Mesothelial cell of epicardium (in vitro differentiated cells): Measurements from ENCODE around the gene FANCL. TPM values are rescaled to one million over a fixed set of nuclear protein-coding genes. Genes with fewer than 3 reads are reported as not detected.
"Not testable (repeated sequence)": the region's sequence is repeated elsewhere in the genome, so short reads cannot be mapped to it uniquely, and the experiment has no call there.

Experiments used
- DNase-seq, 2 experiments: peaks; one replicate each; pipeline ENCODE4 v3.0.0; 2021; ENCODE audit warnings: low spot score in 2 of 2; ENCODE audit not compliant: unreplicated experiment in 2 of 2
- H3K27ac Mint-ChIP-seq: 2 replicates; pipeline ENCODE4 v1.8.0; 2021; ENCODE audit warnings: mixed read lengths
- H3K27me3 Mint-ChIP-seq: 2 replicates; pipeline ENCODE4 v1.8.0; 2021; ENCODE audit warnings: low read depth, mixed read lengths
- H3K36me3 Mint-ChIP-seq: 2 replicates; pipeline ENCODE4 v1.8.0; 2021; ENCODE audit warnings: mixed read lengths
- H3K4me1 Mint-ChIP-seq: 2 replicates; pipeline ENCODE4 v1.8.0; 2021; ENCODE audit warnings: mixed read lengths
- H3K4me3 Mint-ChIP-seq: 2 replicates; pipeline ENCODE4 v1.8.0; 2021; ENCODE audit warnings: mild to moderate bottlenecking, moderate library complexity, mixed read lengths
- H3K9me3 Mint-ChIP-seq: 2 replicates; pipeline ENCODE4 v1.8.0; 2021; ENCODE audit warnings: mixed read lengths
- CTCF ChIP-seq: fragments of 200-600 bp; sonication (generic); IDR thresholded peaks from one replicate; pipeline ENCODE4 v1.5.0; 2021; ENCODE audit warnings: antibody characterized with exemption; ENCODE audit not compliant: unreplicated experiment
- total RNA-seq: library from RNA; stranded (reverse); gene quantifications from 3 replicates; pipeline ENCODE4 v1.2.1, GENCODE V29; 2021

FANCL gene
- total RNA-seq, 1 donor from 2014 or later = 39.6 TPM

GRCh38 chr2:58266211-58266610 is 25.1 kb upstream of the FANCL start:
- Mint-ChIP-seq H3K27ac (no peak overlapping the region), H3K9me3 (peaks cover 5% of the 10 kb centered on the region), H3K4me3 (no peak overlapping the region), H3K4me1 (peaks cover 8% of the 10 kb centered on the region), H3K27me3 (no peaks in the 10 kb centered on the region), H3K36me3 (no peaks in the 10 kb centered on the region)
- no peak for DNase-seq
- TF ChIP-seq CTCF = no peak

GRCh38 chr2:58261209-58261608 is 20.1 kb upstream of the FANCL start:
- H3K9me3 Mint-ChIP-seq = peaks cover 9% of the 10 kb centered on the region
- no peak overlapping the region for H3K4me3 Mint-ChIP-seq
- no peak for TF ChIP-seq CTCF
- H3K27ac Mint-ChIP-seq = no peak overlapping the region
- H3K27me3 Mint-ChIP-seq = no peaks in the 10 kb centered on the region
- H3K4me1 Mint-ChIP-seq = peaks cover 7% of the 10 kb centered on the region
- H3K36me3 Mint-ChIP-seq = no peaks in the 10 kb centered on the region
- no peak for DNase-seq

- H3K4me1 Mint-ChIP-seq, H3K27ac Mint-ChIP-seq, DNase-seq, H3K9me3 Mint-ChIP-seq, H3K36me3 Mint-ChIP-seq, H3K4me3 Mint-ChIP-seq, H3K27me3 Mint-ChIP-seq: not testable (repeated sequence)
These were observed 17.3 kb upstream of the FANCL start for GRCh38 chr2:58258456-58258855.

GRCh38 chr2:58251331-58252201 is 10.4 kb upstream of the FANCL start:
- not testable (repeated sequence) for H3K4me1 Mint-ChIP-seq, H3K27me3 Mint-ChIP-seq

GRCh38 chr2:58241546-58241864 is 380 bp upstream of the FANCL start:
- Mint-ChIP-seq H3K27me3 (no peaks in the 10 kb centered on the region), H3K9me3 (no peaks in the 10 kb centered on the region), H3K36me3 (no peaks in the 10 kb centered on the region), H3K4me1 (peaks cover 31% of the 10 kb centered on the region), H3K27ac (peak overlapping the region; percentile 96), H3K4me3 (peak overlapping the region; percentile 95)
- TF ChIP-seq CTCF = no peak
- no peak for DNase-seq

More at GRCh38 chr2:58251331-58252201, 10.4 kb upstream of the FANCL start:
- not testable (repeated sequence) for H3K9me3 Mint-ChIP-seq, H3K27ac Mint-ChIP-seq, DNase-seq, H3K4me3 Mint-ChIP-seq, H3K36me3 Mint-ChIP-seq

- DNase-seq = no peak
- no peaks in the 10 kb centered on the region for H3K27me3 Mint-ChIP-seq
- H3K4me3 Mint-ChIP-seq = peak overlapping the region; percentile 26
- H3K36me3 Mint-ChIP-seq = peaks cover 14% of the 10 kb centered on the region
- peaks cover 31% of the 10 kb centered on the region for H3K4me1 Mint-ChIP-seq
- TF ChIP-seq CTCF = no peak
- peaks cover 14% of the 10 kb centered on the region for H3K9me3 Mint-ChIP-seq
- H3K27ac Mint-ChIP-seq = no peak overlapping the region
These were observed 1.7 kb downstream of the FANCL start for GRCh38 chr2:58239243-58239925.
